OCI-LY7 (cell line): ENCODE data around the gene UTP14A. TPM values are rescaled to one million over a fixed set of nuclear protein-coding genes. Genes with fewer than 3 reads are reported as not detected.

Experiments used
- BruUV-seq: library from RNA; stranded (reverse); fragments of 400-500 nt; replicated peaks from 2 replicates; lab custom pipeline; 2021; lab: Mats Ljungman, UMichigan
- CTCF ChIA-PET: fragments of 300-600 bp; sonication (Branson Sonifier 250); formaldehyde crosslinking; loops from one replicate; lab custom pipeline; 2022; ENCODE audit warnings: antibody characterized with exemption; ENCODE audit not compliant: unreplicated experiment; lab: Charles Lee
- POLR2A ChIA-PET: fragments of 300-600 bp; sonication (Branson Sonifier 250); formaldehyde crosslinking; loops from one replicate; lab custom pipeline; 2022; ENCODE audit warnings: antibody characterized with exemption; lab: Charles Lee
- DNase-seq: peaks from one replicate; pipeline ENCODE4 v3.0.0-alpha.2; 2015; ENCODE audit warnings: low spot score
- H2AFZ ChIP-seq: fragments of 200-600 bp; sonication (generic), shearing (Covaris generic); 2 replicates; pipeline ENCODE4 v1.6.1; 2014; ENCODE audit warnings: mild to moderate bottlenecking, antibody characterized with exemption, low read length, moderate library complexity
- H3K27ac ChIP-seq: fragments of 200-600 bp; sonication (generic); 2 replicates; pipeline ENCODE4 v1.5.1; 2014; ENCODE audit warnings: mixed run types, low read depth, mild to moderate bottlenecking, moderate library complexity, low read length, inconsistent platforms; ENCODE audit not compliant: poor library complexity, severe bottlenecking
- H3K36me3 ChIP-seq: fragments of 200-600 bp; sonication (generic); 2 replicates; pipeline ENCODE4 v1.6.1; 2014; ENCODE audit warnings: mild to moderate bottlenecking, antibody characterized with exemption, low read length, moderate library complexity, mixed read lengths; ENCODE audit not compliant: insufficient read depth
- H3K4me1 ChIP-seq: fragments of 200-600 bp; sonication (generic); 2 replicates; pipeline ENCODE4 v1.5.1; 2014; ENCODE audit warnings: mild to moderate bottlenecking, low read length; ENCODE audit not compliant: insufficient read depth, poor library complexity, severe bottlenecking
- H3K4me2 ChIP-seq: fragments of 200-600 bp; sonication (generic); 2 replicates; pipeline ENCODE4 v1.6.1; 2014; ENCODE audit warnings: mild to moderate bottlenecking, low read length
- H3K4me3 ChIP-seq: fragments of 200-600 bp; sonication (generic); 2 replicates; pipeline ENCODE4 v1.5.1; 2014; ENCODE audit warnings: mild to moderate bottlenecking, low read depth, low read length; ENCODE audit not compliant: poor library complexity, severe bottlenecking
- H3K79me2 ChIP-seq: fragments of 200-600 bp; sonication (generic); 2 replicates; pipeline ENCODE4 v1.6.1; 2016; ENCODE audit warnings: low read depth, mild to moderate bottlenecking, low read length, moderate library complexity, mixed read lengths; ENCODE audit not compliant: insufficient read depth
- H3K9me2 ChIP-seq: fragments of 200-600 bp; sonication (generic); 2 replicates; pipeline ENCODE4 v1.6.1; 2016; ENCODE audit warnings: mild to moderate bottlenecking, low read length, mixed read lengths; ENCODE audit not compliant: insufficient read depth
- H3K9me3 ChIP-seq: fragments of 200-600 bp; sonication (generic); 2 replicates; pipeline ENCODE4 v1.6.1; 2014; ENCODE audit warnings: mild to moderate bottlenecking, mixed run types, low read length, mixed read lengths
- H4K20me1 ChIP-seq: fragments of 200-600 bp; sonication (generic); 2 replicates; pipeline ENCODE4 v1.6.1; 2014; ENCODE audit warnings: mild to moderate bottlenecking, antibody characterized with exemption, low read length, moderate library complexity, mixed read lengths; ENCODE audit not compliant: insufficient read depth
- EZH2phosphoT487 ChIP-seq: fragments of 200-600 bp; sonication (generic); IDR thresholded peaks from 2 replicates; pipeline ENCODE4 v1.6.1; 2018; ENCODE audit warnings: low read depth, borderline replicate concordance, mild to moderate bottlenecking, mixed run types, antibody characterized with exemption, low read length, moderate library complexity, mixed read lengths
- intact Hi-C: fragments of 100-400 bp; cut with micrococcal nuclease; formaldehyde crosslinking; loops from one replicate; pipeline ENCODE4 v1.10.0; 2022; ENCODE audit not compliant: unreplicated experiment
- total RNA-seq, 2 experiments: library from RNA; depleted of rRNA in 1 of 2; stranded (reverse); fragments of >200 nt in 1 of 2; shearing (Covaris generic) in 1 of 2; gene quantifications; 2 replicates each; pipeline ENCODE4 v1.2.3, GENCODE V29; 2014 to 2022
- TF ChIP-seq, protein P1 (sequence below): fragments of 200-600 bp; sonication (generic); conservative IDR thresholded peaks from 2 replicates; pipeline ENCODE4 v1.5.1; 2014; ENCODE audit warnings: mild to moderate bottlenecking, antibody characterized with exemption, low read length, moderate library complexity, mixed read lengths

Gene UTP14A
- total RNA-seq, 2 experiments from 2014 or later = 21.9 to 29.5 TPM

DNA sequence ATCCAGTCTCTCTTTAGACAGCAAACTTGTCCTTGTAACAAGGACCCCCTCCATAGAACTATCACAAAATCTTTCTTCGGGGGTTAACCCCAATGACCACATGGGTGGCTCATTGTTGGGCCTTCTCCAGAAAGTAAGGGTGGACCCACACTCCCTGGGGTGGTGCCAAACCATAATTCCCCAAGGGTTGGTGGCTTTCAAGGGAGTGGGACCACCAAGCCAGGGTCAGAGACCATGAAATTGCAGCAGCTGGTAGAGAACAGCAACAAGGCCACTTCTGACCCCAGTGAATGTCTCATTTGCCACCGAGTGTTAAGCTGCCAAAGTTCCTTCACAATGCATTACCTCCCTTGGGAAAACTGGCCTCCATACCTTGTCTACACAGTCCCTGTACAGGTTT is 33.4 kb upstream of the UTP14A start:
- H3K36me3 ChIP-seq = no peaks in the 10 kb centered on the region
- POLR2A ChIA-PET = interaction anchor here (0.7 kb wide), 1 partner anchor 74 kb away, joined by 3 read pairs; no protein-coding TSS in a partner anchor
- CTCF ChIA-PET = no interaction called here
- H4K20me1 ChIP-seq = no peaks in the 10 kb centered on the region
- no peaks in the 10 kb centered on the region for H3K79me2 ChIP-seq
- DNase-seq = no peak
- H3K9me2 ChIP-seq = no peaks in the 10 kb centered on the region
- no peak overlapping the region for H3K4me2 ChIP-seq
- no peak overlapping the region for H2AFZ ChIP-seq
- intact Hi-C loops = no loop called here
- no peak overlapping the region for H3K27ac ChIP-seq
- BruUV-seq = no TSS peak
- H3K4me3 ChIP-seq = no peak overlapping the region
- no peaks in the 10 kb centered on the region for H3K9me3 ChIP-seq
- no peak for TF ChIP-seq EZH2phosphoT487
- TF ChIP-seq, protein P1, sequence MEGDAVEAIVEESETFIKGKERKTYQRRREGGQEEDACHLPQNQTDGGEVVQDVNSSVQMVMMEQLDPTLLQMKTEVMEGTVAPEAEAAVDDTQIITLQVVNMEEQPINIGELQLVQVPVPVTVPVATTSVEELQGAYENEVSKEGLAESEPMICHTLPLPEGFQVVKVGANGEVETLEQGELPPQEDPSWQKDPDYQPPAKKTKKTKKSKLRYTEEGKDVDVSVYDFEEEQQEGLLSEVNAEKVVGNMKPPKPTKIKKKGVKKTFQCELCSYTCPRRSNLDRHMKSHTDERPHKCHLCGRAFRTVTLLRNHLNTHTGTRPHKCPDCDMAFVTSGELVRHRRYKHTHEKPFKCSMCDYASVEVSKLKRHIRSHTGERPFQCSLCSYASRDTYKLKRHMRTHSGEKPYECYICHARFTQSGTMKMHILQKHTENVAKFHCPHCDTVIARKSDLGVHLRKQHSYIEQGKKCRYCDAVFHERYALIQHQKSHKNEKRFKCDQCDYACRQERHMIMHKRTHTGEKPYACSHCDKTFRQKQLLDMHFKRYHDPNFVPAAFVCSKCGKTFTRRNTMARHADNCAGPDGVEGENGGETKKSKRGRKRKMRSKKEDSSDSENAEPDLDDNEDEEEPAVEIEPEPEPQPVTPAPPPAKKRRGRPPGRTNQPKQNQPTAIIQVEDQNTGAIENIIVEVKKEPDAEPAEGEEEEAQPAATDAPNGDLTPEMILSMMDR = no peak
- no peaks in the 10 kb centered on the region for H3K4me1 ChIP-seq

- no peaks in the 10 kb centered on the region for H3K9me3 ChIP-seq
- TF ChIP-seq EZH2phosphoT487 = no peak
- TF ChIP-seq, protein P1 = no peak
Measured at GRCh38 chrX:129875669-129876068, 30.3 kb upstream of the UTP14A start.

GRCh38 chrX:129876771-129877305 is 29.1 kb upstream of the UTP14A start:
- no peak overlapping the region for H3K27ac ChIP-seq
- no peaks in the 10 kb centered on the region for H3K9me2 ChIP-seq
- ChIA-PET CTCF (no interaction called here), POLR2A (no interaction called here)
- no peaks in the 10 kb centered on the region for H3K36me3 ChIP-seq
- H3K79me2 ChIP-seq = no peaks in the 10 kb centered on the region
- H3K4me2 ChIP-seq = no peak overlapping the region
- intact Hi-C loops = no loop called here
- no peaks in the 10 kb centered on the region for H3K9me3 ChIP-seq
- TF ChIP-seq EZH2phosphoT487 = no peak
- TF ChIP-seq, protein P1 = no peak
- no peaks in the 10 kb centered on the region for H4K20me1 ChIP-seq
- no peak overlapping the region for H3K4me3 ChIP-seq
- no peak for DNase-seq
- BruUV-seq = no TSS peak
- H3K4me1 ChIP-seq = no peaks in the 10 kb centered on the region
- no peak overlapping the region for H2AFZ ChIP-seq

More at GRCh38 chrX:129875669-129876068, 30.3 kb upstream of the UTP14A start:
- no peaks in the 10 kb centered on the region for H3K9me2 ChIP-seq
- H3K36me3 ChIP-seq = no peaks in the 10 kb centered on the region
- H3K4me2 ChIP-seq = no peak overlapping the region
- ChIA-PET POLR2A (no interaction called here), CTCF (no interaction called here)
- intact Hi-C loops = no loop called here
- H3K79me2 ChIP-seq = no peaks in the 10 kb centered on the region
- no peak overlapping the region for H3K4me3 ChIP-seq
- no TSS peak for BruUV-seq
- no peak overlapping the region for H3K27ac ChIP-seq
- H4K20me1 ChIP-seq = no peaks in the 10 kb centered on the region
- H3K4me1 ChIP-seq = no peaks in the 10 kb centered on the region
- DNase-seq = no peak
- H2AFZ ChIP-seq = no peak overlapping the region
